Astrocyte (in vitro differentiated cells and primary cell): ENCODE results near the gene RRAS.

Source experiments
- EZH2 ChIP-seq: IDR thresholded peaks from 2 replicates; pipeline ENCODE4 v1.6.1; 2012; ENCODE audit warnings: mild to moderate bottlenecking, low read length, inconsistent platforms; ENCODE audit not compliant: insufficient read depth
- TF ChIP-seq, protein P1 (sequence below): IDR thresholded peaks from 2 replicates; pipeline ENCODE4 v1.5.1; 2011; ENCODE audit warnings: low read depth, mild to moderate bottlenecking, inconsistent platforms, low read length, moderate library complexity; ENCODE audit not compliant: insufficient read depth

GRCh38 chr19:49652551-49653465 is 12.9 kb upstream of the RRAS start:
- TF ChIP-seq, protein P1, sequence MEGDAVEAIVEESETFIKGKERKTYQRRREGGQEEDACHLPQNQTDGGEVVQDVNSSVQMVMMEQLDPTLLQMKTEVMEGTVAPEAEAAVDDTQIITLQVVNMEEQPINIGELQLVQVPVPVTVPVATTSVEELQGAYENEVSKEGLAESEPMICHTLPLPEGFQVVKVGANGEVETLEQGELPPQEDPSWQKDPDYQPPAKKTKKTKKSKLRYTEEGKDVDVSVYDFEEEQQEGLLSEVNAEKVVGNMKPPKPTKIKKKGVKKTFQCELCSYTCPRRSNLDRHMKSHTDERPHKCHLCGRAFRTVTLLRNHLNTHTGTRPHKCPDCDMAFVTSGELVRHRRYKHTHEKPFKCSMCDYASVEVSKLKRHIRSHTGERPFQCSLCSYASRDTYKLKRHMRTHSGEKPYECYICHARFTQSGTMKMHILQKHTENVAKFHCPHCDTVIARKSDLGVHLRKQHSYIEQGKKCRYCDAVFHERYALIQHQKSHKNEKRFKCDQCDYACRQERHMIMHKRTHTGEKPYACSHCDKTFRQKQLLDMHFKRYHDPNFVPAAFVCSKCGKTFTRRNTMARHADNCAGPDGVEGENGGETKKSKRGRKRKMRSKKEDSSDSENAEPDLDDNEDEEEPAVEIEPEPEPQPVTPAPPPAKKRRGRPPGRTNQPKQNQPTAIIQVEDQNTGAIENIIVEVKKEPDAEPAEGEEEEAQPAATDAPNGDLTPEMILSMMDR: no peak
- no peak for TF ChIP-seq EZH2
